ENCODE results near the gene DNAH2.
"Not testable (repeated sequence)": the region's sequence is repeated elsewhere in the genome, so short reads cannot be mapped to it uniquely, and the experiment has no call there.

The DNAH2 gene

GRCh38 chr17:7852919-7853690 lies 135.6 kb downstream of the DNAH2 start:
- FAIRE-seq: no peak

DNA sequence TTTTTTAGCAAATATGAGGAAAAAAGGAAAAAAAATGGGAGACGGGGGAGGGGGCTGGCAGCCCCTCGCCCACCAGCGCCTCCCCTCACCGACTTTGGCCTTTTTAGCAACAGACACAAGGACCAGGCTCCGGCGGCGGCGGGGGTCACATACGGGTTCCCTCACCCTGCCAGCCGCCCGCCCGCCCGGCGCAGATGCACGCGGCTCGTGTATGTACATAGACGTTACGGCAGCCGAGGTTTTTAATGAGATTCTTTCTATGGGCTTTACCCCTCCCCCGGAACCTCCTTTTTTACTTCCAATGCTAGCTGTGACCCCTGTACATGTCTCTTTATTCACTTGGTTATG lies 136.1 kb downstream of the DNAH2 start:
- FAIRE-seq: no peak

GRCh38 chr17:7854078-7854777 lies 136.7 kb downstream of the DNAH2 start:
- FAIRE-seq: no peak

- no peak for FAIRE-seq
These were observed 137.5 kb downstream of the DNAH2 start, which contains the start of gene TMEM88 for GRCh38 chr17:7854851-7855659. Gene TMEM88 (plus strand): TSS chr17:7855066. CDS start chr17:7855075, 9 bp downstream.

DNA sequence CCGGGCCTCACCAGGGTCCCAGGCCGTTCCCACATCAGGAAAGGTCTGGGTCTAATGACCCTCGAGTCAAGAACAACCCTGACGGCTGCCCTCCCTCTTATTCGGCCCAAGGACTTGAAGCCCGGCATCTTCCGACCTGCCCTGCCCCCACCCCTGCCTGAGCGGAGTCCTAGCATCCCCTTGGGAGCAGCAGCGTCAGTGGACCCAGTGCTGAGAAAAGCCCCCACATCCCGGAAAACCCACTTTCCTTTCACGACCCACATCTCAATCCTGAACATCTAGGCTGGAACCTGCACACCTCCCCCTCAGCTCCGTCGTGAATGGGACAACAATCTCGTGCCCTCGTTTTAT lies 138.1 kb downstream of the DNAH2 start:
- no peak for FAIRE-seq

DNA sequence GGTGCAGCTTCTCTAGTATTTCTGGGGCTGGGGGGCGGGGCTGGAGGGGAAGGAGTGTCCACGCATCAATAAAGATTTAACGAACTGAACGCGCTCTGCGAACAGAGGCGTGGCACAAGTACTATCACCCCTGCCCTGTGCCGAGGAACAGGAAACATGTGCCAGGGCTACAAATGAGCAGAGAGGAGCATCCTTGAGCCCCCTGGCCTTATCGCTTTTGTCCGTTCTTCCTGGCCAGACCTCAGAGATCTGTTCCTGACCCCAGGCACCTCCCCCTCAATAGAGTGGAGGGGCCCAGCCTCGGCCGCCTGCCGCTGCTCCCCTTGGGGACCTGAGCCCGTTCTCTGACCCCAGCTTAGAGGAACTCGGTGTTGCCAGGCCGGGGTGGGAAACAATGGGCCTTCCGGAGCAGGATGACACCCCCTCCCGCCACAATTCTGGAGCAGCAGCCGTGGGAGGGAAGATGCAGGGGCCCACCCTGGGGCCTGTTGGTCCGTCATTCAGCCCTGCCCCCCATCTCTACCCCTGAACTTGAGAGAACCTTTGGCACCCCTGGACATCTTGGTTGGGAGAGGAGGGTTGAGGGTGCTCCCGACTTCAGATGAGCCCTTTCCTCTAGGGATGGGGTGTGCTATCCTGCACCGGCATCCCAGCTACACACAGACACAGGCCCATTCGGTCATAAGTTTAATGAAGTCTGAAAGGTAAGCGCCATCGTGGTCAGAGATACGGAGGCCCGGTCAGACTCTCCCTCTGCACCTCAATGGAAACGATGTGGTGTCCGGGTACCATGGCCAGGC lies 138.7 kb downstream of the DNAH2 start:
- FAIRE-seq: no peak

DNA sequence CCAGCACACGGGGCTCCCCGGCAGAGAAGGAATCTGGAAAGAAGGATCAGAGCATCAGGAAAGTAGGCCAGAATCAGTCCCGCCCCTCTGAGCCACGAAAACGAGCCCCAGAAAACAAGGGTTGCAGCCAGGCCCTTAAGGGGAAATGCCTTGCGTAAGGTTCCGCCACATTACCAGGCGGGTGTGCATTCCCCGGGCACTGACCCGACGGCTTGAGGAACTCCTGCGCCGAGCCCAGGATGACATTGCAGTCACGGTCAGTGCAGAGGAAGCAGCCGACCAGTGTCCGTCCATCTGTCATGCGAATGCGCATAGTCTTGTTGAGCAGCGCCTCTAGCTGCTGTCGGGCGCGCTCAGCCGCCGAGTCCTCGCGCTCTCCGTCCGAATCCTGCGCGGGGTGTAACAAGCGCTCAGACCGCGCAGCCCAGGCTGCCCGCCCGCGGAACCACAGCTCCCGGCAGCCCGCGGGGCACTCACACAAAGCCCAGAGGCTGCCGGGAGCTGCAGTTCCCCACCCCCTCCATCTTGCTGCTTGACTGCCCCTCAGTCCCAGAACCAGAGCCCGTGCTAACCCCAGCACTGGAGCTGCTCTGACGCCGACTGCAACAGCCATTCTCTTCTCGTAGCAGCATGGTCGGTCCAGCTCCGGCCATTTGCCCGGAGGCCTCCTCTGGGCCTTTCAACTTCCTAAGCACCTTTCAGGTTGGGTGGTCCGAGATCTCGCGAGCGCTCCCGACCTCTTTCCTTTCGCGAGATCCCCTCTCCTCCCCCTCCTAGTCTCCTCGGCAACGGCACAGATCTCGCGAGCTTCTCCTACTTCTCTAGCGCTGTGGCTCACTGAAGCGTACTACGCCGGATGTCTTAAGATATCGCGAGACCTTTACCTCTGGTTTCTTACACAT lies 139.5 kb downstream of the DNAH2 start, which contains the start of gene NAA38:
Gene NAA38, minus strand, starts transcription at position 749 of the 902 bp plus-strand sequence. Its CDS starts 96 bp downstream, at position 653.
- FAIRE-seq: peak; percentile 86

- no peak for FAIRE-seq
These were observed 140.4 kb downstream of the DNAH2 start, which contains the start of gene CYB5D1 for GRCh38 chr17:7857713-7858521. Gene CYB5D1 (plus strand): TSS chr17:7858003. CDS start chr17:7858135, 132 bp downstream.

DNA sequence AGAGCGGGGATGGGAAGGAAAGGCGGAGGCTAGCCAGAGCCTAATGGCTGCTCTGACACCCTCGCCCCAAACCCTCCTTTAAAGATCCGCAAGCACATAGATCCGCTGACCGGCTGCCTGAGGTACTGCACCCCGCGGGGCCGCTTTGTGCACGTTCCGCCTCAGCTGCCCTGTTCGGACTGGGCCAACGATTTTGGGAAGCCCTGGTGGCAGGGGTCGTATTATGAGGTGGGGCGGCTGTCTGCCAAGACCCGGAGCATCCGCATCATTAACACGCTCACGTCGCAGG lies 140.9 kb downstream of the DNAH2 start:
- no peak for FAIRE-seq

DNA sequence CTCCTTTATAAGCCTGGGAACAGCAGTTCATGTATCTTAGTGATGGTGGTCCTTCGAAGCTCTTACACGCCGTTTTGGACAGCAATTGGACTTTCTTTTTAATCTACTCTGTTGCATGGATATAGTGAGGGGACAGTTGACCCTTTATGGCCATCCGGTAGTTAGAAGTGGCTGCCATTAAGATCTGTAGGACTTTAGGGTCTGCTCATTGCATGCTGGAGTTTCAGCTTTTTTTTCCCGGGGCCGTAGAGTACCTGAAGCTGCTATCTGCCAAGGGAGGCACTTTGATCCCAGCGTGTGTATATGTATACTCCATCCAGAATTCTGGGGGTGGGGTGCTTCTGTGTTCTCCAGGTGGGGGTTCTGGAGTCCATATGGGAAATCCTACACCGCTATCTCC lies 141.5 kb downstream of the DNAH2 start:
- FAIRE-seq: no peak

- no peak for FAIRE-seq
These were observed 145.3 kb downstream of the DNAH2 start for GRCh38 chr17:7862692-7863437.

DNA sequence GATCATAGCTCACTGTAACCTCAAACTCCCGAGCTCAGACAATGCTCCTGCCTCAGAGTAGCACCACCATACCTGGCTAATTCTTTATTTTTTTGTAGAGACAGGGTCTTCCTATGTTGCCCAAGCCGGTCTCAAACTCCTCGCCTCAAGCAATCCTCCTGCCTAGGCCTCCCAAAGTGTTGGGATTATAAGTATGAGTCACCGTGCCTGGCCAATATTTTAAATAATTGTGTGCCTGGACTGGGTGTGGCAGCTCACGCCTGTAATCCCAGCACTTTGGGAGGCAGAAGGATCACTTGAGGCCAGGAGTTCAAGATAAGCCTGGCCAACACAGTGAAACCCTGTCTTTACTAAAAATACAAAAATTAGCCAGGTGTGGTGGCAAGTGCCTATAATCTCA lies 146.8 kb downstream of the DNAH2 start:
- FAIRE-seq: not testable (repeated sequence)

DNA sequence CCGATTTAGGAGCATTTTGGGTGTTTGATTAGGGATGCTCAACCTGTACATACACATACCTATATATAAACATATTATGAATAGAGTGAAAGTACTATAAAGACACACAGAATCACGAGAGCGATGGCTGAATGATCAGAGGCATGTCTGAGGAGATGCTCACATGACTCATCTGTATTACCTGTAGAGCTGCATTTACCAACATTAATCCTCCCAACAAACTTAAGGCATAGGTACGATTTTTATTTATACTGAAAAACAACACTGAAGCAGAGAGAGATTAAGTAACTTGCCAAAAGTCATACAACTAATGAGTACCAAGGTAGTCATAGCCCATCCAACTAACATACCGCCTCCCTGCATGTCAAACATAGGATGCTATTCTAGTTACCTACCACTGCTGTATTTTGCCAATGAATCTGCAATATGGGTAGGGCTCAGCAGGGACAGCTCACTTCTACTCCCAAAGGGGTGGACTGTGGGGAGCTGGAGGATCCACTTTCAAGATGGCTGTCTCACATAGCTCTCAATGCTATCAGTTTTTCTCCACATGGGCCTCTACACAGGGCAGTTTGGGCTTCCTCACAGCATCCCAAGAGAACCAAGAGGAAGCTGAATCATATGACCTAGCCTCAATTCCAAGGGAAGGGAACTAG lies 147.6 kb downstream of the DNAH2 start:
- FAIRE-seq: no peak

GRCh38 chr17:7867881-7868329 lies 150.4 kb downstream of the DNAH2 start:
- FAIRE-seq: no peak

DNA sequence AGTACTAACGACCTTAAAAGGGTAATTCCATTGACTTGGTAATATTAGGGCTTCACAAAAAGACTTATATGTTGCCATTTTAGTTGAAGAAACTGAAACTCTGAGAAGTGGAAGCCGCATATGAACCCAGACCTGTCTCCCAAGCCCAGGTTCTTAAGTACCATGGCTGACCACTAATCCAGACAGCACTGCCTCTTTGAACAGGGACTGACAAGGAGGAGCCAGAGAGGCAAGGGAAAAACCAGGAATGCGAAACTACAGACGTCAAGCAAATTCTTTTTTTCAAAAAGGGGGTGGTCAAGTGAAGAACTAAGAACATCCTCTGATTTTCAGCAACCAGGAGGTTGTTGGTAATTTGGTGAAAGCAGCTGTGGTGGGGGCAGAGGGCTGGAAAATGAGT lies 155.5 kb downstream of the DNAH2 start:
- no peak for FAIRE-seq

GRCh38 chr17:7875804-7876370 lies 158.3 kb downstream of the DNAH2 start:
- no peak for FAIRE-seq

GRCh38 chr17:7878234-7878633 lies 160.7 kb downstream of the DNAH2 start:
- no peak for FAIRE-seq

DNA sequence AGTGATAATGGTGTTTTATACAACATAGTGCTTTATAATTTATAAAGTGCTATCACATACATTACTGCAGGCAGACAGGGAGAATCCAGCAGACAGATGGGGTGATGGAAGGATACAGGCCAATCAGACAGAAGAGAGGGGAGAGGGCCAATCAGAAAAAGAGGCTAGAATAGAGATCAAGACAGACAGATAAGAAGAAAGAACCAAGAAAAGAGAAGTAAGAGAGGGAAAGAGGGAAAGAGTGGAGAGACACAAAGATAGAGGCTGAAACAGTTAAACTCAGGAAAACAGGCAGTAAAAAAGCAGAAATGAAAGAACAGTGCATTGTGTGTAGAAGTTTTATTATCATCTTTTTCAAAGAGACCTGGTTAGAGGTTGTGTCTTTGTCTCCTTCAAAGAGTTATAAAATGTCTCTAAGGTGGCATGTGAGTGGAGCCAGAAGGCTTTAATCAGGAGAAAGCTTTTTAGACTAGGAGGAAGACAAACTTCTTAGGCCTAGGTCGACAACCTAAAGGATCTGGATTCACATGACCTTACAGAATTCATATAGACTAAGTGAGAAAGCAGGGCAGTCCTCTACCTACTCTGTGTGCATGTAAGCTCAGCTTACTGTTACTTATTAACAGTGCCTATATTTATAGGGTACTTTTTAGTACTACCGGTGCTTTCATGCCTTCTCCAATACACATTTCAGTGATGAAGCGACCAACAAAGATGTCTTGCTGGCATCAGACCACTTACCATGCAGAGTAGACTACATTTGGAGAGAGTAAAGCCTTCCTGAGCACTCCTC lies 162.7 kb downstream of the DNAH2 start:
- no peak for FAIRE-seq
